Measurements from ENCODE around the gene UNC13B.

The UNC13B gene

DNA sequence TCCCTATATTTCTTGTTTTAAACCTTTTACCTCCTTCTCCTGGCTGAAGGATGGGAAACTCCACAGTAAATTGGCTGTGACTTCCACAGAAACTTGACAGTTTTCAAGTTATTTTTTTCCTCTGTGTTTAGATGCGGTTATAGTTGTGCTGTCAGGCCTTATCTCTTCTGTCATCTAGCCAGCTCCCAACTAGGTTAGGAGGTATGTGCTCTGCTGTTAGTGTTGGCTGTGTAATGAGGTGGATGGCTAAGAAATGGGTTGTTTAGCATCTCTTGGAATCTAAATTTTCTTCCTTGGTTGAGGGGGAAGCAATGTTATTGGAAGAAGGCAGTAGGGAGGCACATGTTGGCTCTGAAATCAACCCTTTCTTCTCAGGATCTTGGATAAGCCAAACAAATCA lies 178.2 kb downstream of the UNC13B start:
- no peak for DNase-seq

- no peak for DNase-seq
Measured at GRCh38 chr9:35341021-35341420, 179.2 kb downstream of the UNC13B start.

DNA sequence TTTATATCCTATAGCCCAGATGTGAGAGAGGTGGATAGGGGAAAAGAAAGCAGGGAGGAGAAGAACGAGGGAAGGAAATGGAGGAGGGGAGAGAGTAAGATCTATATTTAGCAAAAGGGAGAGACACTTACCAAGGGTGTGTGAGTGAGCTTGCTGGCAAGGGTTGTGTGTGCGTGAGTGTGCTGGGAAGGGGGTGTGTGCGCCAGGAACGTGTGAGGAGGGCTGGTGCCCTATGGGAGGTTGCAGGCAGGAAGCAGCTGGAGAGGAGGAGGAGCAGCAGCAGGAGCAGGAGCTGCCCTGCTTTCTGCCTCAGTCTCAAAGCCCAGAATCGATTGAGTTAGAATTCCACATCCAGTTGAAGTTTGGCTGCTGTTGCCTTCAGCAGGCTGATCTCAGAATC lies 179.8 kb downstream of the UNC13B start:
- no peak for DNase-seq

DNA sequence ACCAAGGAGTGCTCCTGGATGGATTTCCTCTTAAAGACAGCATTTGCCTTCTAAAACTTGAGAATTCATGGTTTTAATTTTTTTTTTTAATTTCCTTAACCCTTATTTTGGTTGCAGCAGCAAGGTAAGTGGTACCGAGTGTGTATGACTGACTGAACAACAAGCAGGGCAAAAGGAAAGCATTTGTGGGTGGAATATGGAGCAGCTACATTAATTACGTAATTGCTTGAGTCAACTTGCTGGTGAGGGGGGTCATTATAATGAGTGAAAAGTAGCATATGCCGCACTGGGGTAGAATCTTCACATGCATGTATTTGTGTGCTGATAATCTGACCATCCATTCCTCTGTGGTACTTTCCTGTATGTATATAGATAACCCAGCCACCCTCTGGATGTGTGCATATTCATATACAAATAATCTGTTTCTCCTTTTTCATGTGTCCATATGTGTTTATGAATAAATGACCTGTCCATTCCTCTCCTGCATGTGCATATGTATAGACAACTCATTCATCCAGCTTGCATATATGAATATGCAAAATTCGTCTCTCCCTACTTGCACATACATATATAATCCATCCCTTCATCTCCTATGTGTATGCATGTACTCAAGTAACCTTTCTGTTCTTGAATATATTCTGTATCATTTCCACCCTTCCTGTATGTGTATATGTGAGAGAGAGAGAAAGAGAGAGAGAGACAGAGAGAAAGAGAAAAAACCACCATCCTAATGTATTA lies 180.6 kb downstream of the UNC13B start:
- no peak for DNase-seq

- DNase-seq: no peak
Measured at GRCh38 chr9:35348109-35348508, 186.3 kb downstream of the UNC13B start.

DNA sequence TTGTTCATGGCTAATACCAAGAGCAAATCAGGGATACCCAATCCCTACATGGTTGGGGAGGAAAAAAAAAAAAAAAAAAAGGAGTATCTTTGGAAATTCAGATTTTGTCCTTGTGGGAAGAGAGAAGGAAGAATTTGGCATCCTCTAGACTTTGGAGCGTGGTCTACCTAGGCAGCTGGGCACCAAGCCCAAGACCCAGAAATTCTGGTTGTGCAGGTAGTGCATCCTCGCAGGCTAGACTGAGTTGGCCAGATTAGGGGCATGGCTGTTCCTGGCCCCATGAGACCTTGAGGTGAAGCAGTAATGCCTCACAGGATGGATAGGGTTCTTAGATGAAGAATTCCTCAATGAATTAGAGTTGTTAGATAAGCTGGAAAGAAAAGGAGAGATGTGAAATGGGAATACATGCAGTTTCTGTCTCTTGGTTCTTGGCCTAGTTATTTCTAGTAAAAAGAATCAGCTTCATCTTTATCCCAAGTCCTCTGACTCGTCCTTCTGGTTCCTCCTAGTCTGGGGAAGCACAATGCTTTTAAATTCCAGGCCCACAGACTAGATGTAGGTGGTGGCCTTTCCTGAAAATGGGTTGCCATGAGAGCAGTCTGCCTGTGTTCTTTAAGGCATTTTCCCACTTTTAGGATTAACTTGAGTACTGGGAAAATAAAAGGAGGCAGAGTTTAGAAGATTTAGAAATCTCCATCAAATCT lies 187.6 kb downstream of the UNC13B start:
- DNase-seq: no peak

GRCh38 chr9:35350212-35350611 lies 188.4 kb downstream of the UNC13B start:
- no peak for DNase-seq

DNA sequence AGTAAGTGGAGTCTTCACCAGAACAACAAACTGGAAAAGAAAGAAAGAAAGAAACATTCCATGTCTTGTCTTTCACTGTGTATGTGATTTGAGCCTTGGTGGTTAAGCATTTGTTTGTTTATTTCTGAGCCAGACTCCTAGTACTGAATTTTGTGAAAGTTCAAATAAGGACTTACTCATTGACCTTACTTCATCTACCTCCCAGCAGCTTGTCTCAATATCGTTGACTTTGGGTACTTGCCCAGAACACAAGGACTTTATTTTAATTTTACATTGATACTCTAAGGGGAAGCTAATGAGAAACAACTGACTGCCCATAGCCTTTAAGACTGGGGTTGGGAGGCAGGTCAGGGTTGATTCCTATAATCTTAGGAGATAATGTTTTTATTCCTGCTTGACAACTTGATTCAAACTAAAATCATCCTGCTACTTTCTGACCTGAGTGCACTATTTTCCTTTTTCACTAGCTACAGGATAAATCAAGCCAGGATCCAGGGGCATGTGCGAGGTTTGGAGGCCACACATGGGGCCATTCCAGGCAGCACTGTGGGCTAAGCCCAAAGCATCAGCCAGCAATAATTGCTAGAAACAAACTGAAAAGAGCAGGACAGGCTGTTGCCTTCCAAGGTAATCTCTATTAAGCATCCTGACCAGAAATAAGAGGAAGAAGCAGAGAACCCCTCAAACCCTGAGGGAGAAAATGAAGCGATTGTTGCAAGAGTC lies 189.2 kb downstream of the UNC13B start:
- DNase-seq: no peak

DNA sequence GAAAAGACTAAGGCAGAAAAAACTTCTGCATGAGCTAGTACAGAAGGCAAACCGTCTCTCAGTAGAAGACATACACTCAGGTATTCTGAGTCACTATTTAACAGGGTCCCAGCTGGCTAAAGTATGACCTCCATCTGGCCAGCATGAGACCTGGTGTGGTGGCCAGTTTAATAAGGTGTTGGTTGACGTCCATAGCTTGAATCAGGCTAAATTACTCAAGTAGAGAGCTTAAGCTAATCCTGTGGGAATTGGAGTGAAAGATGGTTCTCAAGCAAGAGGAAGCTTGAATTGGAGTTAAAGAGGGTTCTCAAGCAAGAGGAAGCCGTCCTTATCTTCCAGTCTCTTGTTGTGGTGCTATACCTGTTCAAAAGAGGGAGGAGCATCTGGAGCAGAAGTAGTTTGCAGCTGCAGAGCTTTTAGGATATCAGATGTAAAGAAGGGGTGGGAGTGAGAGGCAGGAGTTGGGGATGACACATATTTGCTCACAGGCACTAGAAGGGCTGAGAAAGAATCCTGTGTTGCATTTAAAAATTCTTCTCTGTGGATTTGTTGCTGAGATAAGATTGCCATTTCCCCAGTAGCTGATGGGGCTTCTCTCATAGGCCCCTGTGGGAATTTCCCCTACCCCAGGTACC lies 192.0 kb downstream of the UNC13B start:
- DNase-seq: no peak

- DNase-seq: no peak
Measured at GRCh38 chr9:35355939-35356338, 194.1 kb downstream of the UNC13B start.

GRCh38 chr9:35357116-35357515 lies 195.3 kb downstream of the UNC13B start:
- no peak for DNase-seq

DNA sequence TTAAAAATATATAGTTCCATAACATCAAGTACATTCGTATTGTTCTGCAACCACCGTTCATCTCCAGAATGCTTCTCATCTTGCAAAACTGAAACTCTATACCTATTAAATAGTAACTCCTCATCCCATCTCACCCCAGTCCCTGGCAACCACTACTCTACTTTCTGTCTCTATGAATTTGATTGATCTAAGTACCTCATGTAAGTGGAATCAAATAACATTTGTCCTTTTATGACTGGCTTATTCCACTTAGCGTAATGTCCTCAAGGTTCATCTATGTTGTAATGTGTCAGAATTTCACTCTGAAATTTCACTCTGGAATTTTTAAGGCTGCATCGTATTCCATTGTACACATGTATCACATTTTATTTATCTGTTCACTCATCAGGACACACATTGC lies 196.0 kb downstream of the UNC13B start:
- DNase-seq: no peak

- DNase-seq: no peak
Measured at GRCh38 chr9:35364817-35365585, 203.2 kb downstream of the UNC13B start.

DNA sequence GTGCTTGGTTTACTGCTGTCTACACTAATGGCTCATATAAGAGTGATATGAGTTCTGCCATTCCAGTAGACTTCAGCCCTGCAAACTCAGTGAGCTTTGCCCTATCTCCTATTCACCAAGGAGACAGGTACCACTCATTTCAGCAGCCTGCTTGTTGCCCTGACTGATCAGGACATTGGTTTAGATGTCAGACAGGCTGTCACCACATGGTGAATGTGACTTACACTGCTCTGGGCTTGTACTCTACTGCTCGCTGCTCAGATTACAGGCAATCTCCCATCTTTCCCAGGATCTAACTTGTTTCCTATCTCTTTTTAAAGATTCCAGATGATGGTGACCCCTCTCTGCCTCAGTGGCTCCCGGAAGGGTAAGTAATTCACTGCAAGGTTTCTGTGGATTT lies 204.8 kb downstream of the UNC13B start:
- no peak for DNase-seq

DNA sequence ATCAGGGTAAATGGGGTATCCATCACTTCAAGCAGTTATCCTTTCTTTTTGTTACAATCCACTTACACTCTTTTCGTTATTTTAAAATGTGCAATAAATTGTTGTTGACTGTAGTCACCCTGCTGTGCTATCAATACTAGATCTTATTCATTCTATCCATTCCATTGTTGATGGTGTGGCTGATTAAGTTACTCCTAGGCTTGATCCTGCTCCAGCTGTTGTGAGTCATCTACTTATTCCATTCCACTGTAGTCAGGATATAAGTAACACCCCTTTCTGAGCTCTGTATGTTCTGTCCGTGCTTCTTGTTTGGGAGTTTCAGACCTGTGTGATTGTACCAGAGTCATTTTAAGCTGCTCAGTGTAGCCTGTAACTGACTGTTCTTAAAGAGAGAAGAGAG lies 205.6 kb downstream of the UNC13B start:
- DNase-seq: no peak

GRCh38 chr9:35370241-35370640 lies 208.4 kb downstream of the UNC13B start:
- DNase-seq: no peak

DNA sequence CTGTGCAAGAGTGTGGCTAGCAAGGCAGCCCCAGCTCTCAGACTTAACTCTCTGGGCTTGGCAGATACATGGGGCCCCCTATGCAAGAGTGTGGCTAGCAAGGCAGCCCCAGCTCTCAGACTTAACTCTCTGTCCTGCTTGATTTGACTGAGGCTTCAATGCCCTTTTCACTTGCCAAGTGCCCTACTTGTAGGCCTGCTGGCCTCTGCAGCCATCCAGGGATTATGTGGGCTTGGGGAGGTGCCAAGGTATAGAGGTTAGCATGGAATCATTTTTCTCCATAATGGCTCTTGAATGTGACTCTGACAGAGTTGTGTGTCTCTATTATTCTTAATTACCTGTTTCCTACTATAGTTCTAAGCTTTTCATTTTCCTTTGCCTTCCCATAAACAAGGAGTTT lies 212.6 kb downstream of the UNC13B start:
- no peak for DNase-seq

DNA sequence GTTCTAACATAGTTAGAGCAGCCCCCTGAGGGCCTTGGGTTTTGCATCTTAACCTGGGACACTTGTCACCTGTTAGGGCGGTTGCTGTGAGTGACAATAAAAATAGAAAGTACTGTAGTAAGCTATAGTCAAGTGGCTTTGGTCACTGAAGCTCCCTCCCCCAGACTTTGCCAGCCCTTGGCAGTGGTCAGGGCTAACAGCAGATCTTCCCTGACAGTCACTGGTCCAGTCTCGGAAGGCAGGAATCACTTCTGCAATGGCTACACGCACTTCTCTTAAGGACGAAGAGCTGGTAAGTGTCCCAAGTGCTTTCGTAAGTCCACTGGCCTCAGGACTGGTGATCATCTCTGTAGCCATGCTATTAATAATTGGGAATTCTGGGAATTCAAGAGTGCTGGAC lies 213.1 kb downstream of the UNC13B start:
- no peak for DNase-seq

- no peak for DNase-seq
Measured at GRCh38 chr9:35380039-35380438, 218.2 kb downstream of the UNC13B start.

DNA sequence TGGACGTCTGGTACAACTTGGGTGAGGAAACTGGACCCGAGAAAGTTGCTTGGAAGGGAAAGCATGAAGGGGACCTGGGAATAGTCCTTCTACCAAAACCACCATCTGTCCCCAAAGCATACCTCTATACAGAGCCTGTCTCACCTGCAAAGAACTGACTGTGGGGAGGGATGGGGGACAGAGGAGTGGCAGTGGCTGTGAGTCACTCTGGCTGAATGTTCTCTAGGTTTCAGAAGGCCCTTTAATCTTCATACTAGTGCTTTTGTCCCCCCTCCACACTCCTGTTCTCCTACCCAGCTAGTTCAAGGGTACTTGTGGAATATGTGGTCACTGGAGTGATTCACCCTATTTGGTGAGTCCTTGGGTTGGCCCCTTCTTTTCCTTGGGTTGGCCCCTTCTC lies 218.8 kb downstream of the UNC13B start:
- no peak for DNase-seq

DNA sequence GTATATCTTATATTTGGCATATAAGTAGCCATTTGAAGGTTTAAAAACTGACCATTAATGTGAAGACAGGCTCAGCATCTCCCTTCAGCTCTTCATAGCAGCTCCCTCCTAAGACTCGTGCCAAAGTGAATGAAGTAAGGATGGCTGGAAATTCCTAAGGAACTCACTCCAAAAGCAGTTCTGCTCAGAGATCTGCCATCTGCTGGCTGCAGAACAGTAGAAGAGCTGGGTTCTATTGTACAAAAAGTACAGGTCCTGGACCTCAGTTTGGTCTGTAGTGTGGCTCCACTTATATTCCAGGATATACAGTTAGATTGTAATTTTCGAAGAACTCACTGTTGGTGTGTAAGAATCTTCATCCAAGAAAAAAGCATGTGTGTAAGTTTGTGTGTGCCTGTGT lies 223.2 kb downstream of the UNC13B start:
- no peak for DNase-seq

DNA sequence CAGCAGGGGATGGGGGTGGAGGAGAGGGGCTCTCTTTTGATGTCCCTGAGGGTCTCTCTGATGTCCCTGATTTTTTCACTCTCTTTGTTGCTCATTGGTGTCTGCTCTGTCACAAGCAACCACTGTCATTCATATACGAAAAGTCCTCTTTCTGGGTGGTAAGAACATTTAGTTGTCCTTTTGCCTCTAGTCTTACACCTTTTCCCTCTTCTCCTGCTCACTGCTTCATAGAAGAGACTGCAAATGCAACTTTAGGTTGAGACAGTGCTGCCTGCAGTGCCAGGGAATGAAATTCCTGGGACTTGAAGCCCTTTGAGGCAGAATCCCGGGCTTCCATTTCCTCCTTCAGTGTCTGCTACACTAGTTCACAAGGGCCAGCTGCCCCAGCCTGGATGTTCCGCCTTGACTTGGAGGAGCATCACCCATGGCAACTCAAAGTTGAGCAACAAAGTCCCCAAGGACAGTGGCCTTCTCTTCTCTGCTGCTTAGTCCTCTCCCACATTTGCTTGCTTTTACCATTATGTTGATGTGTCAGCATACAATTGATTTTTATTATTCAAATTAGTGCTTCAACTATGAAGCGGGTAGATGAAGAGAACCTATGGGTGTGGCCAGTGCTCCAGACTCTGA lies 233.4 kb downstream of the UNC13B start:
- no peak for DNase-seq

All from activated CD4-positive, alpha-beta T cell treated with anti-CD3 and anti-CD28 coated beads, Interleukin-2, Interleukin-6, amounts not matched to agents 100 ng/mL and 50 ng/mL, durations not matched to agents 16 hours and 8 hours (primary cell).